Uterus (tissue), 4 donors: Measurements from ENCODE around the gene HMCN1. TPM values are rescaled to one million over a fixed set of nuclear protein-coding genes. Genes with fewer than 3 reads are reported as not detected.

ENCODE experiments used
- DNase-seq, 2 donors: peaks; one replicate each; pipeline ENCODE4 v3.0.0-alpha.2; 2019 to 2020
- H3K27ac ChIP-seq, 2 donors: fragments of 200-600 bp; sonication (generic); 1 replicate in 1 of 2; 2 replicates in 1 of 2; pipeline ENCODE4 v1.5.1; 2016 to 2018
- H3K27me3 ChIP-seq, 2 donors: fragments of 200-600 bp; sonication (generic); one replicate each; pipeline ENCODE4 v1.5.1; 2018 to 2019; ENCODE audit warnings: control low read depth in 1 of 2
- H3K36me3 ChIP-seq, 2 donors: fragments of 200-600 bp; sonication (generic); one replicate each; pipeline ENCODE4 v1.5.1; 2019; ENCODE audit warnings: control low read depth in 1 of 2
- H3K4me1 ChIP-seq, 2 donors: fragments of 200-600 bp; sonication (generic); one replicate each; pipeline ENCODE4 v1.5.1; 2018 to 2019; ENCODE audit warnings: control low read depth in 1 of 2
- H3K4me3 ChIP-seq, 2 donors: fragments of 200-600 bp; sonication (generic); 1 replicate in 1 of 2; 2 replicates in 1 of 2; pipeline ENCODE4 v1.5.1; 2018 to 2019; ENCODE audit warnings: mild to moderate bottlenecking in 1 of 2
- H3K9me3 ChIP-seq, 2 donors: fragments of 200-600 bp; sonication (generic); one replicate each; pipeline ENCODE4 v1.5.1; 2019; ENCODE audit warnings: control low read depth in 1 of 2
- POLR2A ChIP-seq, 2 donors: fragments of 450-650 bp; IDR thresholded peaks; one replicate each; pipeline ENCODE4 v1.6.1; 2016; ENCODE audit warnings: antibody characterized with exemption in 2 of 2, mild to moderate bottlenecking in 1 of 2, moderate library complexity in 1 of 2
- intact Hi-C: fragments of 100-400 bp; cut with DNase I; formaldehyde crosslinking; loops from one replicate; pipeline ENCODE4 v1.15.1; 2023; ENCODE audit warnings: low total_unique reads
- total RNA-seq, 4 donors: library from RNA; depleted of rRNA in 3 of 4; stranded (reverse); fragments of >200 nt in 3 of 4; gene quantifications; one replicate each; pipeline versions ENCODE4 v1.1.0 to v1.2.4, GENCODE V29; 2014 to 2023
- TF ChIP-seq, protein P1 (sequence below), 4 experiments: fragments of 200-600 bp in 2 of 4; fragments of 450-650 bp in 2 of 4; sonication (generic) in 2 of 4; IDR thresholded peaks; one replicate each; pipeline ENCODE4 v1.5.1; 2016 to 2019; ENCODE audit warnings: antibody characterized with exemption in 4 of 4, mild to moderate bottlenecking in 2 of 4, moderate library complexity in 1 of 4
- donor health status: DM: yes; HTN: yes; CAD: no.

The HMCN1 gene
- total RNA-seq, 4 donors from 2014 or later, result 0.59 to 92.9 (median 5.1) TPM

DNA sequence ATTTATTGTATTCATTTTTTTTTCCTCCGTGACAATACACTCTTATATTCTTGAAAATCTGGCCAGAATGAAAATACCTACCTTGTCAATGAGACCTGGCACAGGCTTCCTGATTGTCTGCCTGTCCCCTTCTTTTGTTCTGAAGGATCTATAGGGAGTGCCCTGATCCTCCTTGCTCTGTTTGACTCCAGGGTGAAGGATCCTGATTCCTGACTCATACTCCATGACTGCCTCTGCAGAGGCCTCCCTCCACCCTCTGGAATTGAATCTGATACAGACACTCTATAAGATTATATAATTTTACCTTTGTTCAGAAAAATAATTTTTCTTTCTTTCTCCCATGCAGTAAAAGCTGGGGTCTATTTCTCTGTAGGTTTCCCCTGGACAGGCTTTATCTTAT, 116.2 kb downstream of the HMCN1 start:
- Histone ChIP-seq H3K27me3 (no peaks in the 10 kb centered on the region), H3K36me3 (no peaks in the 10 kb centered on the region), H3K4me1 (no peaks in the 10 kb centered on the region), H3K9me3 (no peaks in the 10 kb centered on the region), H3K4me3 (no peak overlapping the region), H3K27ac (no peak overlapping the region)
- intact Hi-C loops, result no loop called here
- TF ChIP-seq, protein P1, sequence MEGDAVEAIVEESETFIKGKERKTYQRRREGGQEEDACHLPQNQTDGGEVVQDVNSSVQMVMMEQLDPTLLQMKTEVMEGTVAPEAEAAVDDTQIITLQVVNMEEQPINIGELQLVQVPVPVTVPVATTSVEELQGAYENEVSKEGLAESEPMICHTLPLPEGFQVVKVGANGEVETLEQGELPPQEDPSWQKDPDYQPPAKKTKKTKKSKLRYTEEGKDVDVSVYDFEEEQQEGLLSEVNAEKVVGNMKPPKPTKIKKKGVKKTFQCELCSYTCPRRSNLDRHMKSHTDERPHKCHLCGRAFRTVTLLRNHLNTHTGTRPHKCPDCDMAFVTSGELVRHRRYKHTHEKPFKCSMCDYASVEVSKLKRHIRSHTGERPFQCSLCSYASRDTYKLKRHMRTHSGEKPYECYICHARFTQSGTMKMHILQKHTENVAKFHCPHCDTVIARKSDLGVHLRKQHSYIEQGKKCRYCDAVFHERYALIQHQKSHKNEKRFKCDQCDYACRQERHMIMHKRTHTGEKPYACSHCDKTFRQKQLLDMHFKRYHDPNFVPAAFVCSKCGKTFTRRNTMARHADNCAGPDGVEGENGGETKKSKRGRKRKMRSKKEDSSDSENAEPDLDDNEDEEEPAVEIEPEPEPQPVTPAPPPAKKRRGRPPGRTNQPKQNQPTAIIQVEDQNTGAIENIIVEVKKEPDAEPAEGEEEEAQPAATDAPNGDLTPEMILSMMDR (IDR thresholded peaks at IDR 0.05), result no peak
- no peak for TF ChIP-seq POLR2A (IDR thresholded peaks at IDR 0.05)
- DNase-seq, result no peak

DNA sequence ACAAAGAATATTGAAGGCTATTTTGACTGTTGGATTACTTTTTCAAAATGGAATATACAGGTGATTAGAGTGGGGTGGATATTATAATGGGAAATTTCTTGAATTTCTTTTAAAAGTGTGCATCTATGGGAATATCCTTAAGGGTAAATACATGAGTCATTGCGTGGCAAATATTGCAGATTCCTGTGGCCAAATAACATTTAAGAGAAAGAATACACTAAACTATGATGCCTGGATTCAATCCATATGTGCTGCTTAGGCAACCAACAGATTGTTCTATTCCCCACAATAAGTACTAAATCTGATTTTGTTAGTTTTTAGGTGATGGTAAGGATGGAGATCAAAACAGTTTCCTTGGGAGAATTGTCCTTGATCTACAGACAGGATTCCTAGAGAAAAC, 119.5 kb downstream of the HMCN1 start:
- TF ChIP-seq POLR2A (IDR thresholded peaks at IDR 0.05), result no peak
- TF ChIP-seq, protein P1 (IDR thresholded peaks at IDR 0.05), result no peak
- H3K27ac ChIP-seq, result no peak overlapping the region
- intact Hi-C loops, result no loop called here
- no peaks in the 10 kb centered on the region for H3K36me3 ChIP-seq
- no peaks in the 10 kb centered on the region for H3K4me1 ChIP-seq
- no peaks in the 10 kb centered on the region for H3K27me3 ChIP-seq
- DNase-seq, result no peak
- H3K9me3 ChIP-seq, result no peaks in the 10 kb centered on the region
- no peak overlapping the region for H3K4me3 ChIP-seq

DNA sequence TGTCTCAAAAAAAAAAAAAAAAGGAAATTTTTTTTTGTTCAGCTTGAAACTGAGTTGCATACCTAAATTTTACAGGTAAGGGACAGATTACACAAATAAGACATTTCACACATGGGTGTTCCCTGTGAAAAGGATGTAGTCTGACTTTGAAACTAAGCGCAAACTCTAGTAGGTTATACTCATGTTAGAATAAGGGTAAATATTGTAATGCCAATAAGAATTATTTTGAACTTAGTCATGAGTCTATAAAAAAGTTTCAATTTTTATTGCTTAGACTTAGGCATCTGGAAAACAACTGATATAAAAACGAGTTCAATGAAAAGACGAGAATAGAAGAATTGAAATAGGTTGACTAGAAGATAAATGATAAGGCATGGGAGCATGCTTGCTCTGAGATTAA, 122.3 kb downstream of the HMCN1 start:
- TF ChIP-seq, protein P1 (IDR thresholded peaks at IDR 0.05), result no peak
- TF ChIP-seq POLR2A (IDR thresholded peaks at IDR 0.05), result no peak
- Histone ChIP-seq H3K27me3 (no peaks in the 10 kb centered on the region), H3K27ac (no peak overlapping the region), H3K4me3 (no peak overlapping the region), H3K36me3 (no peaks in the 10 kb centered on the region), H3K4me1 (no peaks in the 10 kb centered on the region), H3K9me3 (no peaks in the 10 kb centered on the region)
- intact Hi-C loops, result no loop called here
- DNase-seq, result no peak

DNA sequence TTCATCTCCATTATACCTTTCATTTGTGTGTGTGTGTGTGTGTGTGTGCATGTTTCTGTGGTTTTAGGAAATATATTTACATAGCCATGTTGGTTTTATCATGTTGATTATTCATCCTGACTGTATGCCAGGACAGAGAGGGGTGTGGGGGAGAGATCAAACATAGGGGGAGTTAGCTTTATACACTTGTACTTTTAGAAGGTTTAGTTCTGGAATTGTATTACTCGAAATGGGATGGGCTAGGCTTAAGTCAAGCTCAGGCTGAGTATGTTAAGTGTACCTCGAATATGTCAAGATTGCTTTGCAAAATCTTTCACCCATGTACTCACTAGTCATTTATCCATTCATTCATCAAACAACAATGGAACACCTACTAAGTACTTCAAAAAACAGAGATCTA, 123.3 kb downstream of the HMCN1 start:
- H3K4me1 ChIP-seq, result no peaks in the 10 kb centered on the region
- no peaks in the 10 kb centered on the region for H3K36me3 ChIP-seq
- no peaks in the 10 kb centered on the region for H3K9me3 ChIP-seq
- DNase-seq, result no peak
- TF ChIP-seq, protein P1 (IDR thresholded peaks at IDR 0.05), result no peak
- no peak for TF ChIP-seq POLR2A (IDR thresholded peaks at IDR 0.05)
- H3K27ac ChIP-seq, result no peak overlapping the region
- no peak overlapping the region for H3K4me3 ChIP-seq
- no peaks in the 10 kb centered on the region for H3K27me3 ChIP-seq
- intact Hi-C loops, result no loop called here

DNA sequence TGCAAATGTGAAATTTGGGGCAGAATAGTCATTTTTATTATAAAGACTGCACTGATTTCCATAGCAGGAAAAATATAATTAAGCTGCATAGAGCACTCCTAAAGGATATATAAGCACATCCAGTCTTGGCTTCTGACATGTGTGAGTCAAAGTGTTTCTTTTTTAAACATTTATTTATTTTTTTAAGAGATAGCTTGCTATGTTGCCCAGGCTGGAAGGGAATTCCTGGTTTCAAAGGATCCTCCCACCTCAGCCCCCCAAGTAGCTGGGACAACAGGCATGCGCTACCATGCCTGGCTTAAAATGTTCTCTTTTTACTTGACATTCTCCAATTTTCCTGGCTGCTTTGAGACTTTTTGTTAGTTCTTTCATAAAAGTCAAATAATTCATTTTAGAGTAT, 126.1 kb downstream of the HMCN1 start:
- Histone ChIP-seq H3K27ac (no peak overlapping the region), H3K36me3 (no peaks in the 10 kb centered on the region), H3K9me3 (no peaks in the 10 kb centered on the region), H3K27me3 (no peaks in the 10 kb centered on the region), H3K4me1 (no peaks in the 10 kb centered on the region), H3K4me3 (no peak overlapping the region)
- TF ChIP-seq POLR2A (IDR thresholded peaks at IDR 0.05), result no peak
- TF ChIP-seq, protein P1 (IDR thresholded peaks at IDR 0.05), result no peak
- DNase-seq, result no peak
- intact Hi-C loops, result no loop called here
